ENCODE results near the gene TAF7.
"Not testable (repeated sequence)": the region's sequence is repeated elsewhere in the genome, so short reads cannot be mapped to it uniquely, and the experiment has no call there.

The TAF7 gene, protein sequence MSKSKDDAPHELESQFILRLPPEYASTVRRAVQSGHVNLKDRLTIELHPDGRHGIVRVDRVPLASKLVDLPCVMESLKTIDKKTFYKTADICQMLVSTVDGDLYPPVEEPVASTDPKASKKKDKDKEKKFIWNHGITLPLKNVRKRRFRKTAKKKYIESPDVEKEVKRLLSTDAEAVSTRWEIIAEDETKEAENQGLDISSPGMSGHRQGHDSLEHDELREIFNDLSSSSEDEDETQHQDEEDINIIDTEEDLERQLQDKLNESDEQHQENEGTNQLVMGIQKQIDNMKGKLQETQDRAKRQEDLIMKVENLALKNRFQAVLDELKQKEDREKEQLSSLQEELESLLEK

DNA sequence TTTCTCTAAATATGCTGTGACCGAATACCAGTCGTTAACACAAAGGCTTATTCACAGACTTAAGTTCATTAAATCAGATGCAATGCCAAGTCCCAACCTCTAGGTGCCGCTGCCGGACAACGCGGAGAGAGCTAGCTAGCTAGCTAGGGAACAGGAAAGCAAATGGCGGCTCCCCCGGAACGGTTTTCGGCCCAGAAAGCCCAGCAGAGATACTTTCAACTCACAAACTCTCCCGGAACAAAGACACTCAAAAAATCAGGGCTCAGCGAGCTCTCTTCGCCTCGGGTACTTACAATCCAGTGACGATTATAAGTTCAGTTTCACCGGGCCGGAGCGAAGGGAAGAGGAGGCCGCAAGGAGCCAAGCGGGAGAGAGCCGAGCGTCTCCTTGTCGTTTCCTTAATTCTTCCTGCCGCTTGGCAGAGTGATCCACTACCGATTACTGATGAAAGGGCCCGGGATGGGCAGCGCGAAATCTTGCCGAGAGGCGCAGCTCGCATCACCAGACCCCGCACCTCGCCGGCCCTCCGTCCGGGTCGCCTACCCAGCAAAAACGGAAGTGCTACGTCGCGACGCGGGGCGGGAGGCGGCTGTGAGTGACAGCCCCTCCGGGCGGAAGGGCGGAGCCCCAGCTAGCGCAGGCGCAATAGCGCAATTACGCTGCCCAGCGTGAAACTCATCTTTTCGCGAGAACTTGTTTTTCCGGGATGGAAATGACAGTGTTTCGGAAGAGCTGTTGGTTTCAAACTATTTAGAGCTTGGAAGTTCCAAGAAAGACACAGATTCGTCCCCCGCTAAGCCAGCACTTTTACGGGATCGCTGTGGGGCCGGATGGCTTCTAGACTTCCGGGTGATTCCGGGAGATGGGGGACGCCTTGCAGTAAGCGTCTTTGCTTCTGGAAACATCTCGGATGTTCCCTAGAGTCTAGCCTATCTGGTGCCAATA is at the start of gene TAF7:
TAF7 (minus strand) TSS at position 560 of the 945 bp plus-strand sequence. CDS start 740 bp downstream, outside the sequence.
- DNase-seq (ENCODE audit: low read depth in 2 of 2) = peak; percentile 85 to 86

DNA sequence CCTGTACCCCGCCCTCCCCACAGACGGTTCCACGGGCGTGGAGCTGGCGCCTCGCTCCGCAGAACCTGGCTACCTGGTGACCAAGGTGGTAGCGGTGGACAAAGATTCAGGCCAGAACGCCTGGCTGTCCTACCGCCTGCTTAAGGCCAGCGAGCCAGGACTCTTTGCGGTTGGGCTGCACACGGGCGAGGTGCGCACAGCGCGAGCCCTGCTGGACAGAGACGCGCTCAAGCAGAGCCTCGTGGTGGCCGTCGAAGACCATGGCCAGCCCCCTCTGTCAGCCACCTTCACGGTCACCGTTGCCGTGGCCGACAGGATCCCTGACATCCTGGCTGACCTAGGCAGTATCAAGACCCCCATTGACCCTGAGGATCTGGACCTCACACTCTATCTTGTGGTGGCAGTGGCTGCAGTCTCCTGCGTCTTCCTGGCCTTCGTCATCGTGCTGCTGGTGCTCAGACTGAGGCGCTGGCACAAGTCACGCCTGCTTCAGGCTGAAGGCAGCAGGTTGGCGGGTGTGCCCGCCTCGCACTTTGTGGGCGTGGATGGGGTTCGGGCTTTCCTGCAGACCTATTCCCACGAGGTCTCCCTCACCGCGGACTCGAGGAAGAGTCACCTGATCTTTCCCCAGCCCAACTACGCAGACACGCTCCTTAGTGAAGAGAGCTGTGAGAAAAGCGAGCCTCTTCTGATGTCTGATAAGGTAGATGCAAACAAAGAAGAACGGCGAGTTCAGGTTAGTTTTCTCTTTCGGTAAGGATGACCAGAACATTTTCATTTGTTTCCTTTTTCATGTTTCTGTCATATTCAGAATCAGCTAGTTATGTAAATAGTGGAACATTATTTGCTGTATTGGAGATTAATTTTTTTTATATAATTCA is 45.7 kb upstream of the TAF7 start:
- no peak for DNase-seq (ENCODE audit: low read depth in 2 of 2)

DNA sequence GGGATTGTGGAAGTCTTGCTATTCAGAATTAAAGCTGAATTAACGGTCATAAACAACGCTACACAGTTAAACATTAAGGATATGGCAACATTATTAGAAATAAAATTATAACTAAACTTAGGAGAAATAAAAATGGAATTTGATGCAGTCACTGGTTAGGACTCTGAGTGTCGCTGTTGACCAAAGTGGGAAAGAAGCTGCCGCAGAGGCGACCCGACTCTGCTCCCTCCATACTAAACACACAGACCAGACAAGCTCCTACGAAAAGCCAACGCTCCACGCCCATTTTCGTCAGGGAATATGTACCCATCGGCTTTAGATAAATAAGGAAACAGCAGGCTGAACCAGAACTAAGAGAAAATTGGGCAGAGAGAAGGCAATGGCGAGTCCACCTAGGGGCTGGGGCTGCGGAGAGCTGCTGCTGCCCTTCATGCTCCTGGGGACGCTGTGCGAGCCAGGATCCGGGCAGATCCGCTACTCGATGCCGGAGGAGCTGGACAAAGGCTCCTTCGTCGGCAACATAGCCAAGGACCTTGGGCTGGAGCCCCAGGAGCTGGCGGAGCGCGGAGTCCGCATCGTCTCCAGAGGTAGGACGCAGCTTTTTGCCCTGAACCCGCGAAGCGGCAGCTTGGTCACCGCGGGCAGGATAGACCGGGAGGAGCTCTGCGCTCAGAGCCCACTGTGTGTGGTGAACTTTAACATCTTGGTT is 43.5 kb upstream of the TAF7 start, which contains the start of gene PCDHGA5:
PCDHGA5 (plus strand) TSS at position 211 of the 709 bp plus-strand sequence; CDS start at position 380, 169 bp downstream.
- DNase-seq (ENCODE audit: low read depth in 2 of 2) = no peak

DNA sequence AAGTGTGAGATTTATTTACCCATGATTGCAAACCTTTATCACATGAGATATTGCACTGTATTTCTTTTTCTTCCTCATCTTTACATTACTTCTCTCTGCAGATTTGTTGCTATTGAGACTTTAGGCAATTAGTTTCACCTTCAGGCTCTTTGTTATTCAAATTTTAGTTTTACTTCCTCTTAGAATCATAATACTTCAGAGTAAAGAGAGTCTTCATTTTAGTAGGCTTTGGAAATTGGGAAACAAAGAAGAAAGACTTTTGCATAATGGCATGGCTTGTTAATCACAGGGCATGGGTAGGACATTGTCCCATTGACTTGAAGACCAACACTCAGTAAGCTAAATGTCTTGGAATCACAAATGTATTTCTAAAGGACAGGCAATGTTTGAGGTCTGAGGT is 42.1 kb upstream of the TAF7 start:
- no peak for DNase-seq (ENCODE audit: low read depth in 2 of 2)

DNA sequence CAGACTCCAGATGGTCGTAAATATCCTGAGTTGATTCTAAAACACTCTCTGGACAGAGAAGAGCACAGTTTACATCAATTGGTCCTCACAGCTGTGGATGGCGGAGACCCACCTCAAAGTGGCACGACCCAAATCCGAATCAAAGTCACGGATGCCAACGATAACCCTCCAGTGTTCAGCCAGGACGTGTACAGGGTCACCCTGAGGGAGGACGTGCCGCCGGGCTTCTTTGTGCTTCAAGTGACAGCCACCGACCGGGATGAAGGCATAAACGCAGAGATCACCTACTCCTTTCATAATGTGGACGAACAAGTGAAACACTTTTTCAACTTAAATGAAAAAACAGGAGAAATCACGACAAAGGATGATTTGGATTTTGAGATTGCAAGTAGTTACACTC is 40.1 kb upstream of the TAF7 start:
- no peak for DNase-seq (ENCODE audit: low read depth in 2 of 2)

GRCh38 chr5:141359790-141360426 is 39.3 kb upstream of the TAF7 start, which contains the start of gene PCDHGB2:
Gene PCDHGB2, plus strand, starts transcription at chr5:141359994. Its CDS starts 142 bp downstream, at chr5:141360136.
- DNase-seq (ENCODE audit: low read depth in 2 of 2) = no peak

DNA sequence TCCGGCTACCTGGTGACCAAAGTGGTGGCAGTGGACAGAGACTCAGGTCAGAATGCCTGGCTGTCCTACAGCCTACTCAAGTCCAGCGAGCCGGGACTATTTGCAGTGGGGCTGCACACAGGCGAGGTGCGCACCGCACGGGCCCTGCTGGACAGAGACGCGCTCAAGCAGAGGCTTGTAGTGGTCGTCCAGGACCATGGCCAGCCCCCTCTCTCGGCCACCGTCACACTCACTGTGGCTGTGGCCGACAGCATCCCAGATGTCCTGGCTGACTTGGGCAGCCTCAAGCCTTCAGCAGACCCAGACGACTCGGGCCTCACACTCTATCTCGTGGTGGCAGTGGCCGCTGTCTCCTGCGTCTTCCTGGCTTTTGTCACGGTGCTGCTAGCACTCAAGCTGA is 36.4 kb upstream of the TAF7 start:
- no peak for DNase-seq (ENCODE audit: low read depth in 2 of 2)

GRCh38 chr5:141356133-141356532 is 35.5 kb upstream of the TAF7 start:
- DNase-seq (ENCODE audit: low read depth in 2 of 2) = no peak

GRCh38 chr5:141355641-141356040 is 35.1 kb upstream of the TAF7 start:
- no peak for DNase-seq (ENCODE audit: low read depth in 2 of 2)

- DNase-seq (ENCODE audit: low read depth in 2 of 2) = no peak
Measured at GRCh38 chr5:141354900-141355469, 34.4 kb upstream of the TAF7 start, which contains the start of gene PCDHGA4. Gene PCDHGA4, plus strand, starts transcription at chr5:141355021. Its CDS starts 87 bp downstream, at chr5:141355108.

DNA sequence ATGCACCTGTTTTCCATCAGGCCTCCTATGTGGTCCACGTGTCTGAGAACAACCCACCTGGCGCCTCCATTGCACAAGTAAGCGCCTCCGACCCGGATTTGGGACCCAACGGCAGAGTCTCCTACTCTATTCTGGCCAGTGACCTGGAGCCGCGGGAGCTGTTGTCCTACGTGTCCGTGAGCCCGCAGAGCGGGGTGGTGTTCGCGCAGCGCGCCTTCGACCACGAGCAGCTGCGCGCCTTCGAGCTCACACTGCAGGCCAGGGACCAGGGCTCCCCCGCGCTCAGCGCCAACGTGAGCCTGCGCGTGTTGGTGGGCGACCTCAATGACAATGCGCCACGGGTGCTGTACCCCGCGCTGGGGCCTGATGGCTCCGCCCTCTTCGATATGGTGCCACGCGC is 31.0 kb upstream of the TAF7 start:
- no peak for DNase-seq (ENCODE audit: low read depth in 2 of 2)

GRCh38 chr5:141349917-141350619 is 29.5 kb upstream of the TAF7 start, which contains the start of gene PCDHGB1:
Gene PCDHGB1, plus strand, starts transcription at chr5:141350099. Its CDS starts 162 bp downstream, at chr5:141350261.
- DNase-seq (ENCODE audit: low read depth in 2 of 2) = no peak

DNA sequence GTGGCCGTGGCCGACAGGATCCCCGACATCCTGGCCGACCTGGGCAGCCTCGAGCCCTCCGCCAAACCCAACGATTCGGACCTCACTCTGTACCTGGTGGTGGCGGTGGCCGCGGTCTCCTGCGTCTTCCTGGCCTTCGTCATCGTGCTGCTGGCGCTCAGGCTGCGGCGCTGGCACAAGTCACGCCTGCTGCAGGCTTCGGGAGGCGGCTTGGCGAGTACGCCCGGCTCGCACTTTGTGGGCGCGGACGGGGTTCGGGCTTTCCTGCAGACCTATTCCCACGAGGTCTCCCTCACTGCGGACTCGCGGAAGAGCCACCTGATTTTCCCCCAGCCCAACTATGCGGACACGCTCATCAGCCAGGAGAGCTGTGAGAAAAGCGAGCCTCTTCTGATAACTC is 25.4 kb upstream of the TAF7 start:
- not testable (repeated sequence) for DNase-seq (ENCODE audit: low read depth in 2 of 2)

GRCh38 chr5:141345327-141345726 is 24.7 kb upstream of the TAF7 start:
- no peak for DNase-seq (ENCODE audit: low read depth in 2 of 2)

GRCh38 chr5:141343953-141344463 is 23.4 kb upstream of the TAF7 start:
- no peak for DNase-seq (ENCODE audit: low read depth in 2 of 2)

GRCh38 chr5:141343242-141343952 is 22.8 kb upstream of the TAF7 start, which contains the start of gene PCDHGA3:
Gene PCDHGA3, plus strand, starts transcription at chr5:141343829. Its CDS starts 205 bp downstream, at chr5:141344034.
- DNase-seq (ENCODE audit: low read depth in 2 of 2) = no peak

GRCh38 chr5:141342773-141343172 is 22.2 kb upstream of the TAF7 start:
- DNase-seq (ENCODE audit: low read depth in 2 of 2) = no peak

- not testable (repeated sequence) for DNase-seq (ENCODE audit: low read depth in 2 of 2)
Measured at GRCh38 chr5:141340781-141341354, 20.3 kb upstream of the TAF7 start.
